Activated CD8-positive, alpha-beta memory T cell treated with anti-CD3 and anti-CD28 coated beads, Interleukin-2, amount 50 U/mL, for 48 hours (primary cell): ENCODE results near the gene GPRIN1.
"Not testable (repeated sequence)": the region's sequence is repeated elsewhere in the genome, so short reads cannot be mapped to it uniquely, and the experiment has no call there.

Experiments used
- DNase-seq: peaks from one replicate; pipeline ENCODE4 v3.0.0-alpha.2; 2020

Gene GPRIN1

DNA sequence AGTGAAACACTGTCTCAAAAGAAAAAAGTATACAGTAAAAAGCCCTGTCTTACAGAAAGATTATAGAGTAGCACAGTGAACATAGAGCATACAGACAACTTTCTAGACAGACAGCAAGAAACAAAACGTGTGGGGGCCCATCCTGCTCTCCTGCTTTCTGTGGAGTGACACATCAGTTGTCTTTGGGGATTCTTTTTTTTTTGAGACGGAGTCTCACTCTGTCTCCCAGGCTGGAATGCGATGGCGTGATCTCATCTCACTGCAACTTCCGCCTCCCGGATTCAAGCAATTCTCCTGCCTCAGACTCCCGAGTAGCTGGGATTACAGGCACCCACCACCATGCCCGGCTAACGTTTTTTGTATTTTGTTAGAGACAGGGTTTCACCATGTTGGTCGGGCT lies 46.0 kb downstream of the GPRIN1 start:
- DNase-seq: no peak

DNA sequence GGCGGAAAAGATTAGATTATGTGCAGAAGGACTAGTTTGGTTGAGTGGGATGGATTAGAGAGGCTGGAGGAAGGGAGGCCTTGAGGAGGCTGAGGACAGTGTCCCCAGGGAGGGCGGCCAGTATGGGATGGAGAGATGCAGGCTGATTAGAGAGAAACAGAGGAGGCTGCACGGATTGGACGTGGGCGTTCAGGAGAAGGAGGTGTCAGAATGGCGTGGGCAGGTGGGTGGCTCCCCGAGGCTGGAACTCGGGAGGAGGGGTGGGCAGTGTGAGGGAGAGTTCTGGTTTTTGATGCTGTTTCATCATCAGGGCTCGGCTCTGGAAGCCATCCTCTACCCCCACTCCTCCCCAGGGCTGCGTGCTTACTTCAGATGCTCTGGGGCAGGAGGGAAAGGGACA lies 47.8 kb downstream of the GPRIN1 start:
- DNase-seq: no peak

DNA sequence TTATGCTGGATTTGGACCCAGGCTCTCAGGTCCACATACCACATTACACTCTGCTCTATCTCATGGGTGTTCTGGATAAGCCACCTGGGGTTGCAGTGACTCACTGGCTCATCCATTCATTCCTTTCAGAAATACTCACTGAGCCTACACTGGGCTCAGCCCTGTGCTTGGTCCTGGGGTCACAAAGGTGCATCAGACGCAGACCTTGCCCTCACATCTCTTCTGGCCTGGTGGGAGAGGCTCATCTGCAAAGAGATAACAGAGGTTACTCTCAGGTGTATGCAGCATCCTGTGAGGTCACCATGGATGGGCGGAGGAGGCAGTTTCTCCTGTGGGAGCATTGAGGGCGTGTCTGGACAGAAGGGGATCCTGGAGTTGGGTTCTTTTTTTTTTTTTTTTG lies 48.7 kb downstream of the GPRIN1 start:
- DNase-seq: no peak

DNA sequence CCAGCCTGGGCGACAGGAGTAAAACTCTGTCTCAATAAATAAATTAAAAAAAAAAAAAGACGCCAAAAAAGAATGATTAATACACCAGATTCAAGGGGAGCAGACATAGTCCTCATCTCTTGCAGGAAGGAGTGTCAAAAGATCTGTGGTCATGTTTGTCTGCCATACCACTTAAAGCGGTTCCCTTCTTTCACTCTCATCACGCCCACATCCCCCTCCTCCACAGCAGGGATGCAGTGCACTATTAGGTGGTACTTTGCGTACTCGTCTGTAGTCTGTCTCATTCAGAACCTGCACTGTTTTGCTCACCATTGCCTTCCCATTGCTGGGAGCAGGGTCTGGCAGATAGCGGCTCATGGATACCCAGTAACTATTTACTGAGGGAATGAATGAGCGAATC lies 49.6 kb downstream of the GPRIN1 start:
- peak; percentile 63 for DNase-seq

DNA sequence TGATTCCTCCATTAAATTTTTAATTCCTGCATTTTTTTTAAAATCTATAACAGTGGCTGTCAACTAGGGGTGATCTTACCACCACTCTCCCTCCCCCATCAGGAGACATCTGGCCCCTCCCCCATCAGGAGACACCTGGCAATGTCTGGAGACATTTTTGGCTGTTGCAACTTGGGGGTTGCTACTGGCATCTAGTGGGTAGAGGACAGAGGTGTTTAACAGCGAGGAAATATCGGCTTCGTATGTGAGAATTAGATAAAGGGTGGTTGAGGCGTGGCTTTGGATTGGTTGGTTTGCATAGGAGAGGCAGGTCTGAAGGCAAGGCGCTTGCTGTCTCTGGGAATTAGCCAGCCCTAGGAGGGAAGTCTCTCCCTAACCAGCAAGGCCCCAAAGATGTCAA lies 50.3 kb downstream of the GPRIN1 start:
- no peak for DNase-seq

DNA sequence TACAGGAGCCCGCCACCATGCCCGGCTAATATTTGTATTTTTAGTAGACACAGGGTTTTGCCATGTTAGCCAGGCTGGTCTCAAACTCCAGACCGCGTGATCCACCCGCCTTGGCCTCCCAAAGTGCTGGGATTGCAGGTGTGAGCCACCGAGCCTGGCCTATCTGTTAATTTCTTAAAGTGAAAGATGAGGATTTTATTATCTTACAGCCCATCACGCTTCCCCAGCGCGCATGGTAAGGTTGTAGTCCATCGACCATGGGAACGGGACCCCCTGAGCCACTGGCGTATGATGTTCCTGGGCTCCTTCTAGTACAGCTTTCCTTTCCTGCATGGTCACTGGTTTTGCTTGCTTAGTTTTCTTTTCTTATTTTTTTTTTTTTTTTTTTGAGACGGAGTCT lies 52.1 kb downstream of the GPRIN1 start:
- no peak for DNase-seq

DNA sequence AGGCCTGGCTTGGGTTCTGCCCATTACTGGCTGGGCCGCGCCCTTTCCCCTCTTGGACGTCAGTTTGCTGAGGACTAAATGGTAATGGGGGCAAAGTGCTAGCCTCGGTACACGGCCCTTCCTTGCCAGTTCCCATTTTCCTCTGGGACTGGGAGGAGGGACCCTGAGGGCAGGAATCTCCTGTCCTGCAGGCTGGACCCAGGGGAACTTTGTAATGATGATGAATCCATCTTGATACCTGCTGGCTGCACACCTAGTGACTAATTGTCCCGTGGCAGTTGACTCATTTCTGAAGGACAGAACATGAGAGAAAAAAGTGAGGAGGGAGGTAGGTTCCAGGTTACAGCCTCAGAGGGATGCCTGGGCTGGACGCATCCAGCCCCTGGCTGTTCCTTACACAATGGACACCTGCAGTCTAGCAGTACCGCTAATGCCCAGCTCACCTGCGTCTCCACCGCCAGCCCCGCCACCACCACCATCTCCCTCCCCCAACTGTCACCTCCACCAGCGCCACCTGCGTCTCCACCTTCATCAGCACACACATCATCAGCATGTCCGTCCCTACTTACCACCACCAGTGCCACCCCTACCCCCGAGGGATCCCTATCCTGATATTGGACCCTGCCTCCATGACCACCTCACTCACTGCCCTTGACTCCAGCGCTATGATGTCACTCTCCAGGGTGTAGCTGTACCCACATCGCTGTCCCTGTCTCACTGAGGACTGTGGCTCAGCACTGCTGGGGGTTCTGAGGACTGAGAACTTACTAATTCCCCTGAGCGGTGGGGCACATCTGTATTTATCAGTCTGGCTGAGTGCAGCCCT lies 56.5 kb downstream of the GPRIN1 start:
- DNase-seq: no peak

DNA sequence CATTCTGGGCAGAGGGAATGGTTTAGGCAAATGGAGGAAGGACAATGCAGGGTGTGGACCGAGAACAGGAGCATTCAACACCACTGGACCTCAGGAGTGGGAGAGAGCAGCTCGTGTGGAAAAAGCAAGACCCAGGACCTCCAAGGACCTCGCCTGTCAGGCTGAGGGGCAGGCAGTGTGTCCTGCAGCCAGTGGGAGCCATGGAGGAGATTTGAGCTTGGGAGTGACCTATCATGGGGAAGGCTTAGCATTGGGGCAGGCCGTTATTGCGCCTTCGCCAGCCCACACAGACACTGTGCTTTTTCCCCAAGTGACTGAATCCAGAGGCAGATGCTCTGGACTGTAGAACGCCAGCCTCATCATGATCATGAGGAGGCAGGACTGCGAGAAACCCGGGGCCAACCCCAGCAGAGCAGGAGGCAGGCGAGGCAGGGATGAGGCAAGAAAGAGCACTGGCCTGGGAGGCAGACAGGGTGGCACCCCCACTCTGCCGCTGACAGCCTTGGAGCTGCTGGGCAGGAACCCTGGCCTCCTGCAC lies 57.6 kb downstream of the GPRIN1 start:
- no peak for DNase-seq

DNA sequence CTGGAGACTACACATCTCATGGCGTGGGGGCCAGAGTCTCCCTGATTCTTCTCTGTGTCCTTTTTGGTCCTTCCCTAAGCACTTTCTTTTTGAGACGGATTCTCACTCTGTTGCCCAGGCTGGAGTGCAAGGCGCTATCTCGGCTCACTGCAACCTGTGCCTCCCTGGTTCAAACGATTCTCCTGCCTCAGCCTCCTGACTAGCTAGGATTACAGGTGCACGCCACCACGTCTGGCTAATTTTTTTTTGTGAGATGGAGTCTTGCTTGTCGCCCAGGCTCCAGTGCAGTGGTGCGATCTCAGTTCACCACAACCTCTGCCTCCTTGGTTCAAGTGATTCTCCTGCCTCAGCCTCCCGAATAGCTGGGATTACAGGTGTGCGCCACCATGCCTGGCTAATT lies 59.0 kb downstream of the GPRIN1 start:
- DNase-seq: not testable (repeated sequence)

DNA sequence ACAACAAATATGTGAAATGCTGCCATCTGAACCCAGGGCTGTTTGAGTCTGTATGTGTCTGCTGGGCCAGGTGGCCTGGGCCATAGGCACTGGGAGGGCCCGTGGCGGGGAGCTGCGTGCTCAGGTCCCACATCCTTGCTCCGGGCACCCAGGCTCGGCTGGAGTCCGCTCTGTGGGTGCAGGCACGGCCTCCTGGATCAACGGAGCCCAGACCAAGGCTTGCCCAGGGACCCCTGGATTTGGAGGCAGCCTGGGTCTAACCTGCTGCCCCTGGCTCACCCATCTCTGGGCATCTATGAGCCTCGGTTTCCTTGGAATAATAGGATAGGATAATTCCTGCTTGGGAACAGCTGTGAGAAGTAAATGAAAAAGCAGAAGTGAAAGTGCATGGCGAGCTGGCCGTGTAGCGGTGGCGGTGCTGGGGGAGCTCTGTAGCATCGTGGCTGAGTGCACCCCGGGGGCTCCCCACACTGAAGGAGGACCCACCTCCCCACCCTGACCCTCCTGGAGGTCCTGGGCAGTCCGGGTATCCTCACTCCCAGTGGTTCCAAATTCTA lies 59.6 kb downstream of the GPRIN1 start:
- no peak for DNase-seq

DNA sequence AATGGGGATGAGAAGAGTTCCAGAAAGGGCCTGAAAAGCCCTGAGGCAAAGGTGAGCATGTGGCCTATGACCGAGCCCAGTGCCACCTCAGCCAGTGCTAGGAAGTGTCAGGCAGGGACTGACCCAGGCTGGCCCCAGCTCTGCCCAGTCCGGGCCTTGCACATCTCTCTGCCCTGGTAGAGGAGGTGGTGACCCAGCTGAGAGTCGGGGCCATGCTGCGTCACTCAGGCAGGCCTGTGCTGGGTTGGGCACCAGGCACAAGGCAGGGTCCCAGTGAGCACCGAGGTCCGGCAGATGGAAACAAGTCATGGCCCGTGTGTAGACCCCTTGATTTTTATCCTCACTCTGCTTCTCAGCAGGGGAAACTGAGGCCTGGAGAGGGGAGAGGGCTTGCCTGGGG lies 60.1 kb downstream of the GPRIN1 start:
- no peak for DNase-seq

DNA sequence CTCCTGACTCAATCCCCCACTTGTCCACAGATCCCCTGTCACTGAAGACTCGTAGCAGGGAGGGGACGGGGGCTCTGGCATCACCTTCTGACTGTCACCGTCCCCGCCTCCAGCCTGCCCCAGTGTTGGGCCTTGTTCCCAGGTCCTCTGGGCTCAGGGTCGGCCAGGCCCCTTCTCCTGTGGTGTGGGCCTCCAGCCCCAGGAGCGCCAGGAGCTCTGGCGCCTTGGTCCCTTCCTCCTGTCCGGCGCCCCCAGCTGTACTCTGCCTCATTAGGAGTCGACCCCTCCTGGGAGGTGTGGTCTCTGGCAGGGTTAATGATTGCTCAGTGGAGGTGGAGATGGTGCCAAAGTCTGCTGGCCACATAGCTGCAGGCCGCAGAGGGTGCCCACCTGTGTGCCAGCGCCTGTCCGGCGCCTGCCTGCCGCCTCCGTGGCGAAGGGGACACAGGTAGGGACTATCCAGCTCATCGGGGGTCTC lies 61.0 kb downstream of the GPRIN1 start, which contains the start of gene CDHR2:
Gene CDHR2 (plus strand): TSS at position 376 of the 478 bp plus-strand sequence. CDS start 16,011 bp downstream, outside the sequence.
- DNase-seq: no peak

DNA sequence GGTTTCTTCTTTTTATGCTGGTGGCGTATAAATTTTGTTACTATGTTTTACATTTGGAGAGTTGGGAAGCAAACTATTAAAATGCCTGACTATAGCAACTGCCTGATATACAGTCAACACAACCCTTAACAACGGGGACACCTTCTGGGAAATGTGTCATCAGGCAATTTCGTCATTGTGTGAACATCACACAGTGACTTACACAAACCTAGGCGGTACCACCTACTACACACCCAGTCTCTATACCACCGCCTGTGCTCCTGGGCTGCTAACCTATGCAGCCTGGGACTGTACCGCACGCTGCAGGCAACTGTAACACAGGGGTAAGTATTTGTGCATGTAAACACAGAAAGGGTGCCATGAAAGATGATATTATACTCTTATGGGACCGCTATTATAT lies 62.2 kb downstream of the GPRIN1 start:
- DNase-seq: no peak
